Measurements from ENCODE around the gene IL32.

DNA sequence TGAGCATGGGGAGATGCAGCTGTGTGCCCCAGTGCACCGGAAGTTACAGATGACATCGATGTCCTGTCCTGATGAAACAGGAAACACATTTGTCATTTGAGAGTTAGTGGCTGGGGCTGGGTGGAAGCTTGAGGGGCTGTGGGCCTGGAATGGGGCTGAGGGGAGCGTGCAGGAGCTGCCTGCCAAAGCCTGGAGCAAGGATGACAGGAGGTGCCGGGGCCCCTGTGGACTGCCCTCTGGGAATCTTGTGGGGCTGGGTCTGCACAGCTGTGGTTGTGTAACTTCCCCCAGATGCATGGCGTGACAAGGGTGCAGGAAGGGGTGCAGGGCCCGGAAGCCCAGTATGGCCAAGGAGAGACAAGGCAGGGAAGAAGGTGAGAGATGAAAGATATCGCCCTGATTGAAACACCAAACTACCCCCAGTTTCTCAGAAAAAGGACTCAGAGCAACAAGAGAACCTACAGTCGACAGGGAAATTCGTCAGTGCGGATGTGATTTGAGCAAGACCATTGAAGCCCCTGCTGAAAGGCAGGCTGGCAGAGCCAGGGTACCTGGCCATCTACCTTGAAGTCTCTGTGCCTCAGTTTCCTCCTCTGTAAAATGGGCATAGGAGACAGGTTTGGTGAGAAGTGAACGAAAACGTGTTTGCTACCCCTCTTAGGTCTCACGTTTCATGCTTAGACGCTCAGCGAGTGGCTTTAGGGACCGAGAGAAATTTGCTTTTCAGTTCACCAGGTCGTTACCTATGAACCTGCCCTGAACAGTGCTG is 10.3 kb upstream of the IL32 start:
- no peak for TF ChIP-seq POLR2A (IDR thresholded peaks at IDR 0.05)
- TF ChIP-seq, protein P1, sequence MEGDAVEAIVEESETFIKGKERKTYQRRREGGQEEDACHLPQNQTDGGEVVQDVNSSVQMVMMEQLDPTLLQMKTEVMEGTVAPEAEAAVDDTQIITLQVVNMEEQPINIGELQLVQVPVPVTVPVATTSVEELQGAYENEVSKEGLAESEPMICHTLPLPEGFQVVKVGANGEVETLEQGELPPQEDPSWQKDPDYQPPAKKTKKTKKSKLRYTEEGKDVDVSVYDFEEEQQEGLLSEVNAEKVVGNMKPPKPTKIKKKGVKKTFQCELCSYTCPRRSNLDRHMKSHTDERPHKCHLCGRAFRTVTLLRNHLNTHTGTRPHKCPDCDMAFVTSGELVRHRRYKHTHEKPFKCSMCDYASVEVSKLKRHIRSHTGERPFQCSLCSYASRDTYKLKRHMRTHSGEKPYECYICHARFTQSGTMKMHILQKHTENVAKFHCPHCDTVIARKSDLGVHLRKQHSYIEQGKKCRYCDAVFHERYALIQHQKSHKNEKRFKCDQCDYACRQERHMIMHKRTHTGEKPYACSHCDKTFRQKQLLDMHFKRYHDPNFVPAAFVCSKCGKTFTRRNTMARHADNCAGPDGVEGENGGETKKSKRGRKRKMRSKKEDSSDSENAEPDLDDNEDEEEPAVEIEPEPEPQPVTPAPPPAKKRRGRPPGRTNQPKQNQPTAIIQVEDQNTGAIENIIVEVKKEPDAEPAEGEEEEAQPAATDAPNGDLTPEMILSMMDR (IDR thresholded peaks at IDR 0.05) = no peak
